Neuronal stem cell (in vitro differentiated cells): ENCODE data around the gene EFNA5.

Experiments
- DNase-seq: peaks from one replicate; pipeline ENCODE4 v3.0.0-alpha.2; 2013; ENCODE audit warnings: low spot score
- H2AFZ ChIP-seq: one replicate; pipeline ENCODE4 v1.6.1; 2013; ENCODE audit warnings: mild to moderate bottlenecking, low read length, inconsistent platforms
- H2AK5ac ChIP-seq: 2 replicates; pipeline ENCODE4 v1.6.1; 2013; ENCODE audit warnings: low read depth, mild to moderate bottlenecking, inconsistent platforms, low read length, moderate library complexity, mixed read lengths
- H2BK120ac ChIP-seq: 2 replicates; pipeline ENCODE4 v1.6.1; 2013; ENCODE audit warnings: low read depth, mild to moderate bottlenecking, inconsistent platforms, low read length, moderate library complexity, mixed read lengths
- H2BK12ac ChIP-seq: one replicate; pipeline ENCODE4 v1.6.1; 2013; ENCODE audit warnings: low read length, inconsistent platforms
- H2BK15ac ChIP-seq: 2 replicates; pipeline ENCODE4 v1.6.1; 2013; ENCODE audit warnings: mild to moderate bottlenecking, low read length, inconsistent platforms, mixed read lengths
- H2BK5ac ChIP-seq: one replicate; pipeline ENCODE4 v1.6.1; 2013; ENCODE audit warnings: inconsistent platforms, mild to moderate bottlenecking, low read length, moderate library complexity
- H3K14ac ChIP-seq: one replicate; pipeline ENCODE4 v1.6.1; 2013; ENCODE audit warnings: low read length, inconsistent platforms
- H3K18ac ChIP-seq: 2 replicates; pipeline ENCODE4 v1.6.1; 2013; ENCODE audit warnings: low read length, inconsistent platforms
- H3K23ac ChIP-seq: 2 replicates; pipeline ENCODE4 v1.6.1; 2013; ENCODE audit warnings: low read depth, mild to moderate bottlenecking, mixed read lengths, low read length, inconsistent platforms; ENCODE audit not compliant: poor library complexity
- H3K27ac ChIP-seq: replicated peaks from 3 replicates; pipeline ENCODE4 v1.5.1; 2013; ENCODE audit warnings: low read length, inconsistent platforms
- H3K27me3 ChIP-seq, 3 experiments: 2 replicates each; pipeline ENCODE4 v1.6.1; 2013; ENCODE audit warnings: low read length in 3 of 3, mild to moderate bottlenecking in 2 of 3, inconsistent platforms in 1 of 3, low read depth in 1 of 3, mixed read lengths in 1 of 3, moderate library complexity in 1 of 3; ENCODE audit not compliant: control insufficient read depth in 3 of 3, insufficient read depth in 3 of 3
- H3K36me3 ChIP-seq, 2 donors: replicated peaks in 1 of 2; 2 replicates each; pipeline ENCODE4 v1.6.1; 2013; ENCODE audit warnings: low read length in 2 of 2; ENCODE audit not compliant: control insufficient read depth in 2 of 2, insufficient read depth in 2 of 2
- H3K4ac ChIP-seq: 2 replicates; pipeline ENCODE4 v1.6.1; 2013; ENCODE audit warnings: inconsistent platforms, mild to moderate bottlenecking, low read length, moderate library complexity
- H3K4me1 ChIP-seq, 2 donors: 1 replicate in 1 of 2; 2 replicates in 1 of 2; pipeline ENCODE4 v1.6.1; 2013; ENCODE audit warnings: low read length in 2 of 2, low read depth in 1 of 2; ENCODE audit not compliant: control insufficient read depth in 2 of 2, insufficient read depth in 1 of 2
- H3K4me2 ChIP-seq: one replicate; pipeline ENCODE4 v1.6.1; 2013; ENCODE audit warnings: mild to moderate bottlenecking, low read length, inconsistent platforms; ENCODE audit not compliant: insufficient read depth, poor library complexity, severe bottlenecking
- H3K4me3 ChIP-seq, 2 donors: 2 replicates each; pipeline ENCODE4 v1.5.1; 2013; ENCODE audit warnings: low read length in 2 of 2, mild to moderate bottlenecking in 2 of 2, inconsistent platforms in 1 of 2, moderate library complexity in 1 of 2
- H3K79me1 ChIP-seq: one replicate; pipeline ENCODE4 v1.6.1; 2013; ENCODE audit warnings: low read depth, mild to moderate bottlenecking, inconsistent platforms, low read length, moderate library complexity
- H3K9ac ChIP-seq: one replicate; pipeline ENCODE4 v1.6.1; 2013; ENCODE audit warnings: mild to moderate bottlenecking, low read depth, low read length, inconsistent platforms; ENCODE audit not compliant: poor library complexity
- H3K9me3 ChIP-seq, 2 donors: replicated peaks in 1 of 2; 2 replicates each; pipeline versions ENCODE3 to v1.6.1; 2013; ENCODE audit warnings: low read length in 2 of 2, mild to moderate bottlenecking in 2 of 2, inconsistent platforms in 1 of 2, low read depth in 1 of 2, mixed read lengths in 1 of 2, moderate library complexity in 1 of 2; ENCODE audit not compliant: control insufficient read depth in 2 of 2, insufficient read depth in 1 of 2
- H4K8ac ChIP-seq: one replicate; pipeline ENCODE4 v1.6.1; 2013; ENCODE audit warnings: low read depth, mild to moderate bottlenecking, inconsistent platforms, low read length, moderate library complexity
- H4K91ac ChIP-seq: one replicate; pipeline ENCODE4 v1.6.1; 2013; ENCODE audit warnings: low read length, low read depth, mild to moderate bottlenecking, inconsistent platforms; ENCODE audit not compliant: poor library complexity
- WGBS, 2 donors: extraction: QIAGEN DNeasy Blood & Tissue Kit; methylation state at CpG; one replicate each; pipeline ENCODE4 v1.1.7; 2013; ENCODE audit warnings: missing lambda C conversion rate in 2 of 2, mixed read lengths in 1 of 2; ENCODE audit not compliant: insufficient read length in 2 of 2, insufficient replicate concordance in 1 of 2; ENCODE audit errors: extremely low coverage in 2 of 2; 5-methylcytosine and 5-hydroxymethylcytosine counted together

The EFNA5 gene

DNA sequence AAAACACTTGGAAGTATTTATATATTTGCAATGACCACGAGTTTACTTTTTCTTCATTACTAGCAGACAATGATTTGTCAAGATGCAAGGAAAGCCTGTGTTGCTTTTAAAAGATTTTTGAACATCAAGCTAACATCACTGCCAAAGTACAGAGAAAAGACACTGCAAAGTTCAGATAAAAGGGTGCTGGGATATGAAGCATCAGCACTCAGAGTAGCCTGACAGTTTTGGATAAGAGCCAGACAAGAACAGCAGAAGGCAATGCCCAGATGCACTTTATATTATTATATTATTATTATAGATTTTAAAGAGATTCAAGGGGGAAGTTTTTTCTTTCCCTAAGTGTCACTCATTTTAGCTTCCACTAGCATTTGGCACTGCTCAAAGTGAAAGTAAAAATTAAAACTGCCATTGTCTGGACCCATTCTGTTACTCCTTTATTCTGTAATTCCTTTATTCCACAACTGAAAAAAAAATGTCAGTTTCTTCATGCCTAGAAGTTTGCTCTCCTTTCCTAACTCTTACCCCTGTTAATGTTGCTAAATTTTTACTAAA lies 240.6 kb downstream of the EFNA5 start:
- H3K4me2 ChIP-seq, result no peak overlapping the region
- H3K14ac ChIP-seq, result no peak overlapping the region
- WGBS, 2 donors, result no CpG with 5 or more reads among the region's 1 CpG
- no peak overlapping the region for H4K91ac ChIP-seq
- no peak overlapping the region for H3K27ac ChIP-seq
- H2BK15ac ChIP-seq, result no peak overlapping the region
- no peak overlapping the region for H3K23ac ChIP-seq
- no peak overlapping the region for H2AFZ ChIP-seq
- H2BK120ac ChIP-seq, result no peak overlapping the region
- no peak for DNase-seq
- peaks cover 11 to 34% of the 10 kb centered on the region in 2 donors for H3K36me3 ChIP-seq
- peaks cover 0 to 7% of the 10 kb centered on the region in 2 donors for H3K4me1 ChIP-seq
- no peak overlapping the region for H2AK5ac ChIP-seq
- H3K79me1 ChIP-seq, result peaks cover 3% of the 10 kb centered on the region
- no peaks in the 10 kb centered on the region for H3K27me3 ChIP-seq
- H3K4ac ChIP-seq, result no peak overlapping the region
- H2BK12ac ChIP-seq, result no peak overlapping the region
- H3K9me3 ChIP-seq, result peaks cover 0 to 4% of the 10 kb centered on the region in 2 donors
- no peak overlapping the region for H3K9ac ChIP-seq
- H2BK5ac ChIP-seq, result no peak overlapping the region
- no peak overlapping the region for H4K8ac ChIP-seq
- H3K4me3 ChIP-seq, result no peak overlapping the region
- H3K18ac ChIP-seq, result no peak overlapping the region

GRCh38 chr5:107428303-107428813 lies 242.4 kb downstream of the EFNA5 start:
- no peak overlapping the region for H3K4ac ChIP-seq
- H3K4me2 ChIP-seq, result no peak overlapping the region
- DNase-seq, result no peak
- H3K9me3 ChIP-seq, result peaks cover 0 to 4% of the 10 kb centered on the region in 2 donors
- H2AK5ac ChIP-seq, result no peak overlapping the region
- no peak overlapping the region for H2BK120ac ChIP-seq
- no peak overlapping the region for H3K27ac ChIP-seq
- H2AFZ ChIP-seq, result no peak overlapping the region
- H3K23ac ChIP-seq, result no peak overlapping the region
- peaks cover 3% of the 10 kb centered on the region for H3K79me1 ChIP-seq
- H4K91ac ChIP-seq, result no peak overlapping the region
- H4K8ac ChIP-seq, result no peak overlapping the region
- no peak overlapping the region for H2BK5ac ChIP-seq
- H3K18ac ChIP-seq, result no peak overlapping the region
- peaks cover 13 to 49% of the 10 kb centered on the region in 2 donors for H3K36me3 ChIP-seq
- no CpG with 5 or more reads among the region's 4 CpGs for WGBS, 2 donors
- H2BK12ac ChIP-seq, result no peak overlapping the region
- H2BK15ac ChIP-seq, result no peak overlapping the region
- no peak overlapping the region for H3K14ac ChIP-seq
- H3K4me3 ChIP-seq, result no peak overlapping the region
- H3K9ac ChIP-seq, result no peak overlapping the region
- no peaks in the 10 kb centered on the region for H3K27me3 ChIP-seq
- peaks cover 0 to 7% of the 10 kb centered on the region in 2 donors for H3K4me1 ChIP-seq

DNA sequence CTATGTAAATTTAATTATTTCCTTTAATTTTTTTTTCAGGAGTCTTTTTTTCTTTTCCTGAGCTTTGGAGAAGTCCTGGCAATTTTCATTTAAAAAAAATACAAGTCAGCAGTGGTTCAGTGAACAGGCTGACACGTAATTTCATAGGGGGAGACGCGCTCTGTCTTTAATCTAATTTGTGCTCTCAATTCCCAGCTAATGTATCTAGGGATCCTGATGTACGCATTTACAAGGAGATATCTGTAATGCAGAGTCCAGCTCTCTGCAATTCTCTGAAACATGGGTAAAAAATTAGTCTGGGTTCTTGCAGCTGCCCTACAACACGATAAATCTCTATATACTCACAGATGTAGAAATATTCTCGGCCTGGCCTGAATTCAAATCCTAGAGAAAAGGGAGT lies 243.9 kb downstream of the EFNA5 start:
- H2AFZ ChIP-seq, result no peak overlapping the region
- H3K27ac ChIP-seq, result no peak overlapping the region
- H2BK12ac ChIP-seq, result no peak overlapping the region
- no peak overlapping the region for H2AK5ac ChIP-seq
- no peak overlapping the region for H4K91ac ChIP-seq
- H3K9me3 ChIP-seq, result peaks cover 0 to 4% of the 10 kb centered on the region in 2 donors
- no peak overlapping the region for H2BK5ac ChIP-seq
- H3K4me2 ChIP-seq, result no peak overlapping the region
- H3K4ac ChIP-seq, result no peak overlapping the region
- H3K4me1 ChIP-seq, result peaks cover 0 to 1% of the 10 kb centered on the region in 2 donors
- H3K9ac ChIP-seq, result no peak overlapping the region
- H4K8ac ChIP-seq, result no peak overlapping the region
- H3K79me1 ChIP-seq, result peaks cover under 1% of the 10 kb centered on the region
- no peak overlapping the region for H2BK120ac ChIP-seq
- WGBS, 2 donors, result no CpG with 5 or more reads among the region's 6 CpGs
- H3K36me3 ChIP-seq, result peaks cover 19 to 58% of the 10 kb centered on the region in 2 donors
- H3K27me3 ChIP-seq, result no peaks in the 10 kb centered on the region
- no peak overlapping the region for H3K14ac ChIP-seq
- no peak for DNase-seq
- no peak overlapping the region for H3K4me3 ChIP-seq
- H3K18ac ChIP-seq, result no peak overlapping the region
- no peak overlapping the region for H3K23ac ChIP-seq
- H2BK15ac ChIP-seq, result no peak overlapping the region

DNA sequence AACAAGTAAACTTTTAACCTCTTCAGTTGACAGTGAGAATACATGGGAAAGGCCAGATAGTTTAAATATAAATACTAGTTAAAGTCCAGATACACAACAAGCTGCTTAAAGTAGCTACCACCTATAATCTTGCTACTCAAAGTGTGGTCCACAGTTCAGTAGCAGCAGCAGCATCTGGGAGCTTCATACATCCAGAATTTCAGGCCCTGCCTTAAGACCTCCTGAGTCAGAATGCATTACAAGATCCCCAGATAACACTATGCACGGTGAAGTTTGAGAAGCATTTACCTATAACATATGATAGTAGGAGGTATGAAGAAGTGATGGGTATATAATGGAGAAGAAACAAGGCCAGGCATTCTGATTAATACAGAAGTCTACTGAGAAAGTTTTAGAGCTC lies 244.5 kb downstream of the EFNA5 start:
- no peaks in the 10 kb centered on the region for H3K27me3 ChIP-seq
- H3K79me1 ChIP-seq, result no peaks in the 10 kb centered on the region
- no peak overlapping the region for H2AK5ac ChIP-seq
- H3K4me1 ChIP-seq, result peaks cover 0 to 1% of the 10 kb centered on the region in 2 donors
- no peak overlapping the region for H4K8ac ChIP-seq
- H3K23ac ChIP-seq, result no peak overlapping the region
- no peak for DNase-seq
- no peak overlapping the region for H3K27ac ChIP-seq
- no peak overlapping the region for H3K14ac ChIP-seq
- no CpG with 5 or more reads among the region's 1 CpG for WGBS, 2 donors
- no peak overlapping the region for H3K18ac ChIP-seq
- peaks cover 19 to 65% of the 10 kb centered on the region in 2 donors for H3K36me3 ChIP-seq
- no peak overlapping the region for H2BK15ac ChIP-seq
- H3K4me3 ChIP-seq, result no peak overlapping the region
- H3K4ac ChIP-seq, result no peak overlapping the region
- no peak overlapping the region for H2BK12ac ChIP-seq
- no peak overlapping the region for H2AFZ ChIP-seq
- no peak overlapping the region for H3K4me2 ChIP-seq
- no peak overlapping the region for H4K91ac ChIP-seq
- no peak overlapping the region for H2BK120ac ChIP-seq
- H3K9ac ChIP-seq, result no peak overlapping the region
- no peak overlapping the region for H2BK5ac ChIP-seq
- H3K9me3 ChIP-seq, result peaks cover 0 to under 1% of the 10 kb centered on the region in 2 donors
